ENCODE results near the gene LCE3E.
"Not testable (repeated sequence)": the region's sequence is repeated elsewhere in the genome, so short reads cannot be mapped to it uniquely, and the experiment has no call there.

- TF ChIP-seq EZH2 (IDR thresholded peaks at IDR 0.05; ENCODE audit: low read length, missing control alignments) = not testable (repeated sequence)
- TF ChIP-seq, protein P1, sequence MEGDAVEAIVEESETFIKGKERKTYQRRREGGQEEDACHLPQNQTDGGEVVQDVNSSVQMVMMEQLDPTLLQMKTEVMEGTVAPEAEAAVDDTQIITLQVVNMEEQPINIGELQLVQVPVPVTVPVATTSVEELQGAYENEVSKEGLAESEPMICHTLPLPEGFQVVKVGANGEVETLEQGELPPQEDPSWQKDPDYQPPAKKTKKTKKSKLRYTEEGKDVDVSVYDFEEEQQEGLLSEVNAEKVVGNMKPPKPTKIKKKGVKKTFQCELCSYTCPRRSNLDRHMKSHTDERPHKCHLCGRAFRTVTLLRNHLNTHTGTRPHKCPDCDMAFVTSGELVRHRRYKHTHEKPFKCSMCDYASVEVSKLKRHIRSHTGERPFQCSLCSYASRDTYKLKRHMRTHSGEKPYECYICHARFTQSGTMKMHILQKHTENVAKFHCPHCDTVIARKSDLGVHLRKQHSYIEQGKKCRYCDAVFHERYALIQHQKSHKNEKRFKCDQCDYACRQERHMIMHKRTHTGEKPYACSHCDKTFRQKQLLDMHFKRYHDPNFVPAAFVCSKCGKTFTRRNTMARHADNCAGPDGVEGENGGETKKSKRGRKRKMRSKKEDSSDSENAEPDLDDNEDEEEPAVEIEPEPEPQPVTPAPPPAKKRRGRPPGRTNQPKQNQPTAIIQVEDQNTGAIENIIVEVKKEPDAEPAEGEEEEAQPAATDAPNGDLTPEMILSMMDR (conservative IDR thresholded peaks at IDR 0.05 in 1 of 2, IDR thresholded peaks at IDR 0.05 in 1 of 2; ENCODE audit: low read depth in 1 of 2, low read length in 2 of 2) = not testable (repeated sequence)
These were observed 18.2 kb downstream of the LCE3E start for GRCh38 chr1:152548358-152548757.
